ENCODE results near the gene NINJ2.
"Not testable (repeated sequence)": the region's sequence is repeated elsewhere in the genome, so short reads cannot be mapped to it uniquely, and the experiment has no call there.

Gene NINJ2, protein sequence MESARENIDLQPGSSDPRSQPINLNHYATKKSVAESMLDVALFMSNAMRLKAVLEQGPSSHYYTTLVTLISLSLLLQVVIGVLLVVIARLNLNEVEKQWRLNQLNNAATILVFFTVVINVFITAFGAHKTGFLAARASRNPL

GRCh38 chr12:663293-663871 is at the start of gene NINJ2:
Gene NINJ2 (minus strand): TSS chr12:663445. CDS start chr12:663360, 85 bp downstream.
- in situ Hi-C loops (cut with MboI; ENCODE audit: low sequenced_read_pairs), result no loop called here

- in situ Hi-C loops (cut with MboI; ENCODE audit: low sequenced_read_pairs), result no loop called here
Observed at GRCh38 chr12:712172-712863, 49.1 kb upstream of the NINJ2 start.

GRCh38 chr12:709455-710020 is 46.3 kb upstream of the NINJ2 start:
- in situ Hi-C loops (cut with MboI; ENCODE audit: low sequenced_read_pairs), result no loop called here

DNA sequence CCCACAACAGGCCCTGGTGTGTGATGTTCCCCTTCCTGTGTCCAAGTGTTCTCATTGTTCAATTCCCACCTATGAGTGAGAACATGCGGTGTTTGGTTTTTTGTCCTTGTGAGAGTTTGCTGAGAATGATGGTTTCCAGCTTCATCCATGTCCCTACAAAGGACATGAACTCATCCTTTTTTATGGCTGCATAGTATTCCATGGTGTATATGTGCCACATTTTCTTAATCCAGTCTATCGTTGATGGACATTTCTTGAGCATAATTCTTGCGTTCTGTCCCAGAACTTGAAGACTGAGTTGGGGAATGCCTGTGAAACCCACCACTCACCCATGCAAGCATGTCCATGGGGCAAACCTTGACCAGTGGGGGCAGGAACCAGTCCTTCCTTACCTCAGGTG is 44.8 kb upstream of the NINJ2 start:
- in situ Hi-C loops (cut with MboI; ENCODE audit: low sequenced_read_pairs), result not testable (repeated sequence)

DNA sequence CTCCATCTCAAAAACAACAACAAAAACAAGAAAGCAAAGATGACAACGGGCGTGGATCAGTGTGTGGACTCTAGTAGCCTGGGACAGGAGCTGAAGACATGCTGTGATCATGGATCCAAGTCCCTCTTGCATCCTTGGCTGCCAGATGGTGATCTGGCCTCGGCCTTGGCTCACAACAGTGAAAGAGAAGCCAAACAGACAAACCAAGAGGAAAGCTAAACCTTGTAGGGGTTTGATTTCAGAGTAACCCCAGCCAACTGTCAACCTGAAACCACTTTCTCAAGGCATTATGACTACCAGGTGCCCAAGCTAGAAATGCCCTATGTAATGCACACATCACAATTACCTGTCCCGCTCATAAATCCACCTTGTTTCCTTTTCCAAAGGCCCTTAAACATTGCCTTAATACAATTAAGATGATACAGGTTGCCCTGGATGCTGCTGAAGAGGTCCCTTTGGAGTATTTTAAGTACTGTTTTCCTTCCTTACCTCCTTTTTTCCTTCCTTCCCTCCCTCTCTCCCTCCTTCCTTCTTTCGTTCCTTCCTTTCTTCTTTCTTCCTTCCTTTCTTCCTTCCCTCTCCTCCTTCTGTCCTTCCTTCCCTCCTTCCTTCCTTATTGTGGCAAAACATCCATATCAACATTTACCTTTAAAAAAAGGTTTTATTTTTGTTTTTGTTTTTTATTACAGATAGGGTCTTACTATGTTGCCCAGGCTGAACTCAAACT is 41.4 kb upstream of the NINJ2 start:
- in situ Hi-C loops (cut with MboI; ENCODE audit: low sequenced_read_pairs), result no loop called here

DNA sequence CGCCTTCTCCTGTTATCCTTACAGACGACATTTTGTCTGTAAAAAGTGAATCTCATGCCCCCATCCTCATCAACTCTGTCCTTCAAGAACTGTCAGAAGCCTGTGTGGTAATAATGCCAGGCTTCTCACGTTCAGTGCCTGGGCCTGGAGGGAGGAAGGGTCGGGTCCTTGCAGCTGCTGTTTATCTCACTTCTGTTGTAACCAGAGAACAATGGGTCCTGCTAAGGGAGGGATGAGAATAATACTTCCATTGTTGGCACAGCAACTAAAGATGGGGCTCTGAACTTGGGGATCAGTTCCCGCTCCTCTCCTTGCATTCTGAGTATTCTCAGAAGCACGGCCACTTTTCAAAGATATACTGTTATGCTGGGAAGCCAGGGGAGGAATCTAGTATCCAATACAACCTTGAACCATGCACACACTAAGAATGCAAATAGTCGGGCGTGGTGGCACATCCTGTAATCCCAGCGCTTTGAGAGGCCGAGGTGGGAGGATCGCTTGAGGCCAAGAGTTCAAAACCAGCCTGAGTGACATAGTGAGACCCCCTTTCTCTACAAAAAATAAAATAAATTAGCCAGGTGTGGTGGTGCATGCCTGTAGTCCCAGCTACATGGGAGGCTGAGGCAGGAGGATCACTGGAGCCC is 38.8 kb upstream of the NINJ2 start:
- in situ Hi-C loops (cut with MboI; ENCODE audit: low sequenced_read_pairs), result no loop called here

GRCh38 chr12:700016-700415 is 36.8 kb upstream of the NINJ2 start:
- in situ Hi-C loops (cut with MboI; ENCODE audit: low sequenced_read_pairs), result no loop called here

- in situ Hi-C loops (cut with MboI; ENCODE audit: low sequenced_read_pairs), result not testable (repeated sequence)
Observed at GRCh38 chr12:698222-698621, 35.0 kb upstream of the NINJ2 start.

DNA sequence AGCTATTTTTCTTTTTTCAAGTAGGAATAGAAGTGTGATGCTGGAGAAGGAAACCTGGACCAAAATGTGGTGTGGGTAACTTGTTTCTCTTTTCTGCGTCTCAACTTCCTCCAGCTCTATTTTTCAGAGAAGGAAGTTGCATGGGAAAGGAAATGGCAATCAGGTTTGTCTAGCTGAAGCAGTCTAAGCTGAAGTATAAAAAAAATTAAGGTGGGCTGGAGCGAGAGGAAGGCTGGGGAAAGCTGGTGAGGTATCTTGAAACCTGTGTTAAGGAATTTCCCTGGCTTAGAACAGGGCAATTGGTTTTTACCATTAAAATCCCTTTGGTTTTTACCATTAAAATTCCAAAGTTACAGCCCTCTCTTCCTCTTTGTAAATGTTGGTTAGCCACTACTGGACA is 34.2 kb upstream of the NINJ2 start:
- in situ Hi-C loops (cut with MboI; ENCODE audit: low sequenced_read_pairs), result no loop called here

DNA sequence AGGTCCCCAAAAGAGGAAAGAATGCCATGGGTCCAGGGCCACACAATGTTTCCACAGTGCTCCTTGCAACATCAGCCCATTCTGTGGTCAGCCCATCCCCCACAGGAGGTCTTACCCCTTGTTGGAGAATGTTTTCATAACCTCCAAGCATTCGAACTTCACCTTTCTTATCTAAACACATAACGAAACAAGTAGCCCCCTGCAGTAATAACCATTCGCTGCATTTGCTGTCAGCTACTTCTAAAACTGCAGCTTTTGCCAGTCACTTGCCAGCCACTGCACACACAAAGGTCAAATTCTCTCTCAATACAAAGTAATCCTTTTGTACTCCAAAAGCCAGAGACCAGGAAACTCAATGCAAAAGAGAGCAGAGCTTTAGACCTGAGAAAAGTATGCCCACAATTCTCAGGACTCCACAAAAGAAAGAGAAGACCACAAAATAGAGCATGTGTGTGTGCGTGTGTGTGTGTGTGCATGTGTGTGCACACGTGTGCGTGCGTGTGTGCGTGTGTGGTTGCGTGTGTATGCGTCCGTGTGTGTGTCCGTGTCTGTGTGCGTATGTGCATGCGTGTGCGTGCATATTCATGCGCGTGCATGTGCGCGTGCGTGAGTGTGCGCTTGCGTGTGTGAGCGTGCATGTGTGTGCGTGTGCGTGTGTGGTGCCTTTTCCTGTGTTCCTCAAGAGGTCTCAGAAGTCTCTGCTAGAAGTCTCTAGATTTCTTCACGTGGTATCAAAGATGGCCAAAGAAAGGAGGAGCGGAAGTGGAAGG is 31.7 kb upstream of the NINJ2 start:
- in situ Hi-C loops (cut with MboI; ENCODE audit: low sequenced_read_pairs), result no loop called here

GRCh38 chr12:693934-694533 is 30.8 kb upstream of the NINJ2 start:
- in situ Hi-C loops (cut with MboI; ENCODE audit: low sequenced_read_pairs), result no loop called here

DNA sequence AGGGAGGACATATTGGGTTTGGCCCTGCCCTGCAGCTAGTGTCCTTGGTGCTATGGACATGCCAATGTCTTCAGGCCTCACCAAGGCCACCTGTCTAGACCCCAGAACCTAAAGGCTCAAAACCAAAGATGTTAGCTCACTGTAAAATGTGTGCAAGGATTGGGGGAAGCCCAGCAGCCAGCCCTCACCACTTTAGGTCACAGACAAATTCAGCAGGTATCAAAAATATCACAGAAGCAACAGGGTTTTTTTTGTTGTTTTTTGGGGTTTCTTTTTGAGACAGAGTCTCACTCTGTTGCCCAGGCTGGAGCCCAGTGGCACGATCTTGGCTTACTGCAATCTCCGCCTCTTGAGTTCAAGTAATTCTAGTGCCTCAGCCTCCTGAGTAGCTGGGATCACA is 29.0 kb upstream of the NINJ2 start:
- in situ Hi-C loops (cut with MboI; ENCODE audit: low sequenced_read_pairs), result no loop called here

DNA sequence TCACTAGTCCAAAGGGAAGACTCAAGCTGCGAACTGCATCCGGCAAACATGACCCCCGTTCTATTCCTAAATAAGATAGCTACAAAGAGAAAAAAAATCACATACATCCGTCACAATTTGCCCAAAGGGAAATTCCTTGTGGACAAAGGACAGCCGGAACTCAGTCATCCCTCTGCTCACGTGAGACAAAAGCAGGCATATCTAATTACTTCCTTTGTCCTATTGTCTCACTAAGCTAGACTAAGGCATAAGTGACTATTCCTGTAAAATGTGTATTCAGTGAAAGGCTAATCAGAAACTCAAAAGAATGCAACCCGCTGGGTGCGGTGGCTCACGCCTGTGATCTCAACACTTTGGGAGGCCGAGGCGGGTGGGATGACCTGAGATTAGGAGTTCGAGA is 27.2 kb upstream of the NINJ2 start:
- in situ Hi-C loops (cut with MboI; ENCODE audit: low sequenced_read_pairs), result no loop called here

DNA sequence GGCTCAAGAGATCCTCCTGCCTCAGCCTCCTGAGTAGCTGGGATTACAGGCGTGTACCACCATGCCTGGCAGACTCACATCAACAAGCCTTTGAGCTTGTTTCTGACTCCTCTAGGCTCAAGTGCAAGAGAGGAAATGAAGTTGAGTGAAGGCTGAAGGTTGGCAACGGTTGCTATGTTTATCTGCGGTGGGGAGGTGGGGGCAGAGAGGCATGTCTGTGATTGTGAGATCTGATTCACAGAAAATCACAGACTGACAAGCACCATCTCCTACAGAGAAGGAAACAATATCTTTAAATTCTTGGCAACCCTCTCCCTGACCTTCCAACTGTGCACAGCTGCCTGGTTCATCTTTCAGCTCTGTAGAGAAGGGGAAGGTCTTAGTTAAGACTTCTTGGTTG is 22.1 kb upstream of the NINJ2 start:
- in situ Hi-C loops (cut with MboI; ENCODE audit: low sequenced_read_pairs), result no loop called here

- in situ Hi-C loops (cut with MboI; ENCODE audit: low sequenced_read_pairs), result no loop called here
Observed at GRCh38 chr12:684416-684815, 21.2 kb upstream of the NINJ2 start.

- in situ Hi-C loops (cut with MboI; ENCODE audit: low sequenced_read_pairs), result no loop called here
Observed at GRCh38 chr12:681568-682256, 18.5 kb upstream of the NINJ2 start.

- in situ Hi-C loops (cut with MboI; ENCODE audit: low sequenced_read_pairs), result no loop called here
Observed at GRCh38 chr12:678747-679712, 15.8 kb upstream of the NINJ2 start.

DNA sequence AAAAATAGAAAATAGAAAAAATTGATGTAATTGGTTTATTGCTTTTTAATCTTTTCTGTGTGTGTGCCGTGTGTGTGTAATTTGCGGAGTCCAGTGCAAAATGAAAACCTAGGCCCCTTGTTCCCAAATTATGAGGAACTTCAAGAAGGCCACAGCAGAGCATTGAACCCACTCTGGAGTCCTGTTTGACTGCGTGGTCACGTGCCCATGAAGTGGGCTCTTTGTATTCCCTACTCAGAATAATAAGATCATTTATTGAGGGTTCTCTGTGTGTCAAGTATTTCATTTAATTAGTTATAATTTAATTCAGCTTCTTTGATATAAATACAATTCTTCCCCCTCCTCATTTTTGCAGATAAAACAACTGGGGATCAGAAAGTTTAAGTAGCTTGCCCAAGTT is 12.3 kb upstream of the NINJ2 start:
- in situ Hi-C loops (cut with MboI; ENCODE audit: low sequenced_read_pairs), result no loop called here
